Uterus (tissue), 2 donors: ENCODE measurements around the gene SV2B.

Experiments
- POLR2A ChIP-seq, 2 donors: fragments of 450-650 bp; IDR thresholded peaks; one replicate each; pipeline ENCODE4 v1.6.1; 2016; ENCODE audit warnings: antibody characterized with exemption in 2 of 2, mild to moderate bottlenecking in 1 of 2, moderate library complexity in 1 of 2
- TF ChIP-seq, protein P1 (sequence below), 4 experiments: fragments of 200-600 bp in 2 of 4; fragments of 450-650 bp in 2 of 4; sonication (generic) in 2 of 4; IDR thresholded peaks; one replicate each; pipeline ENCODE4 v1.5.1; 2016 to 2019; ENCODE audit warnings: antibody characterized with exemption in 4 of 4, mild to moderate bottlenecking in 2 of 4, moderate library complexity in 1 of 4

DNA sequence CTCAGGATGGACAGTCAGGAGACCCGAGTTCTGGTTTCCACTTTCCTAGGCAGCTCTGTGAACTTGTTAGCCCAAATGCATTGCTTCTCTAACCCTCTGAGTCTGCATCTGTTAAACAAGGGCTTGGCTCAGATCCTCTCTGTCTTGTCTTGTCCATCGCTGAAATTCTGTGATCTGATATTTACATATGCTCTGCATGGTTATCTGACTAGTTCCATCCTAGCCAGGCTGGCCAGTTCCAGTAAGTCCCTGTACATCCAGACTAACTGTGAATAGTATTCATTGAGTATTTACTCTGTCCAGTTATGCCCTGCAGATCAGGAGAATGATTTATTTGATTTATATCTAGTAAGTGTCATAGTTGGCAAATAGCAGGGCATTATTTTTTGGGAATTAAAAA is 27.0 kb upstream of the SV2B start:
- TF ChIP-seq, protein P1, sequence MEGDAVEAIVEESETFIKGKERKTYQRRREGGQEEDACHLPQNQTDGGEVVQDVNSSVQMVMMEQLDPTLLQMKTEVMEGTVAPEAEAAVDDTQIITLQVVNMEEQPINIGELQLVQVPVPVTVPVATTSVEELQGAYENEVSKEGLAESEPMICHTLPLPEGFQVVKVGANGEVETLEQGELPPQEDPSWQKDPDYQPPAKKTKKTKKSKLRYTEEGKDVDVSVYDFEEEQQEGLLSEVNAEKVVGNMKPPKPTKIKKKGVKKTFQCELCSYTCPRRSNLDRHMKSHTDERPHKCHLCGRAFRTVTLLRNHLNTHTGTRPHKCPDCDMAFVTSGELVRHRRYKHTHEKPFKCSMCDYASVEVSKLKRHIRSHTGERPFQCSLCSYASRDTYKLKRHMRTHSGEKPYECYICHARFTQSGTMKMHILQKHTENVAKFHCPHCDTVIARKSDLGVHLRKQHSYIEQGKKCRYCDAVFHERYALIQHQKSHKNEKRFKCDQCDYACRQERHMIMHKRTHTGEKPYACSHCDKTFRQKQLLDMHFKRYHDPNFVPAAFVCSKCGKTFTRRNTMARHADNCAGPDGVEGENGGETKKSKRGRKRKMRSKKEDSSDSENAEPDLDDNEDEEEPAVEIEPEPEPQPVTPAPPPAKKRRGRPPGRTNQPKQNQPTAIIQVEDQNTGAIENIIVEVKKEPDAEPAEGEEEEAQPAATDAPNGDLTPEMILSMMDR (IDR thresholded peaks at IDR 0.05): no peak
- no peak for TF ChIP-seq POLR2A (IDR thresholded peaks at IDR 0.05)
